Skin of body (tissue), 2 donors: Measurements from ENCODE around the gene CD99L2. TPM values are rescaled to one million over a fixed set of nuclear protein-coding genes. Genes with fewer than 3 reads are reported as not detected.
"Not testable (repeated sequence)": the region's sequence is repeated elsewhere in the genome, so short reads cannot be mapped to it uniquely, and the experiment has no call there.

Experiments
- DNase-seq: peaks from one replicate; lab custom pipeline; 2025; lab: John Stamatoyannopoulos, UW
- total RNA-seq: library from RNA; depleted of rRNA; stranded (reverse); fragments of >200 nt; gene quantifications from one replicate; pipeline ENCODE4 v1.2.3, GENCODE V29; 2014

CD99L2 gene
- total RNA-seq, 1 donor from 2014 or later: 15.5 TPM

DNA sequence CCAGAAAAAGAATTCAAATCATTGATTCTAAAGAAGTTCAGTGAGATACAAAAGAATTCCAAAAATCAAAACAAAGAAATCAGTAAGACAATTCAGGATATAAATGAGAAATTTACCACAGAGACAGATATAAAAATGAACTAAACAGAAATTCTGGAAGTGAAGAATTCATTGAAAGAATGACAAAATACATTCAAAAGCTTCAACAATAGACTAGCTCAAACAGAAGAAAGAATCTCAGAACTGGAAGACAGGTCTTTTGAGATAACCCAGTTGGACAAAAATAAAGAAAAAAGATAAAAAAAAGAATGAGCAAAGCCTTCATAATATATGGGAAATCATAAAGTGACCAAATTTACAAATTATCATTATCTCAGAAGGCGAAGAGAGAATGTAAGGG is 41.7 kb downstream of the CD99L2 start:
- no peak for DNase-seq

- no peak for DNase-seq
Measured at GRCh38 chrX:150856101-150856500, 42.4 kb downstream of the CD99L2 start.

DNA sequence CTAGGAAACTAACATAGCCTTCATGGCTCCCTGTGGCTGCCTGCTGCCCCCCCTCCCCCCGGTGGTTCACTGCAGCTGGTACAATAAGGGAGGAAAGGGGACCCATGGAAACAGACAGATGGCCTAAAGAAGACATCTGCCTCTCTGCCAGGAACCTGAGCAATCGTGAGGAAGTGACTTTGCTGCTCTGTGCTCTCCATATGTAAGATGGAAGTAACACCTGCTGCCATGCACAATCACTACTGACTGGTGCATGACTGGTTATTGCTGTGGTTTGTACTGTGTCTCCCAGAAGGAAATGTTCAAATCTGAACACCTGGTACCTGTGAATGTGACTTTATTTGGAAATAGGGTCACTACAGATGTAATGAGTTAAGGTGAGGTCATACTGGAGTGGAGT is 43.6 kb downstream of the CD99L2 start:
- no peak for DNase-seq

DNA sequence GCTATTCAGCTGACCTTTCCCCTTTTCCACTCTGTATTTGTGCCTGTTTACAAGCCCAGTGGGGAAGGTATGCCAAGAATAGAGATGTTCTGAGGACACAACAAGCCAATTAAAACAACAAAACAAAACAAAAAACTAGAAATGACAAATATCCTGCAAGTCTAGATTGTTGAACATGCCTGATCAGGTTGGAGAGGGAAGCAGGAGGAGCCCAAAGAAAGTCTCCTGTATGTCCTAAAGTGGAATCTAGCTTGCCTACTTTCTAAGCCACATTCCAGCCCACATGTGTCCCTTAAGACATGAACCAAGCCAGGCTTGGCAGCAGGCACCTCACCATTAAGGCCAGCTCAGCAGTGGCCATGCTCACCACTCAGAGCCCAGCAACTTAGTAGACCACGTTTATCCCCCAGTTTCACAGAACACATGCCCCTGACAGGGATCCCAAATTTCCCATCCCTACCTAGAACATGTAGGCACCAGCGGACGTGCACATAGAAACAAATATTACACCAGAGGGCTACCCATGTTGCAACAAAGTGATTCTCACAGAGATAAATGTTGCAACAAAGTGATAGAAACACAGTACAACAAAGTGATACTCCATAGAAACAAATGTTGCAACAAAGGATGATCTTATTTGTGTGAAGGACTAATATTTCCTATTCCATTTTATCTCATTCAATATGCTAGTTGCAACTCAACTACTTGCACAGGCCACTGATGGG is 48.3 kb downstream of the CD99L2 start:
- no peak for DNase-seq

DNA sequence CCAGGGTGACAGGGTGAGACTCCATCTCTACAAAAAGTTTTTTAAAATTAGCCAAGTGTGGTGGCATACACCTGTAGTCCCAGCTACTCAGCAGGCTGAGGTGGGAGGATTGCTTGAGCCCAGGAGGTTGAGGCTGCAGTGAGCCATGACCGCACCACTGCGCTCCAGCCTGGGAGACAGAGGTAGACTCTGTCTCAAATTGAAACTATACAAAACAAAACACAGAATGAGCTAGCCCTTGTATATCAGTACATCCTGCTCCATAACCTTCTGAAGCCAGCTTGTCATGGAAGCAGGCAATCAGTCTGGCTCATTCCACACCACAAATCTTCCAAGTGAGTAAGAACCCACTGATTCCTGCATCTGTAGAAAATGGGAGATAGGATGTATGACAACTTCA is 49.0 kb downstream of the CD99L2 start:
- no peak for DNase-seq

- no peak for DNase-seq
Measured at GRCh38 chrX:150848914-150849365, 49.5 kb downstream of the CD99L2 start.

DNA sequence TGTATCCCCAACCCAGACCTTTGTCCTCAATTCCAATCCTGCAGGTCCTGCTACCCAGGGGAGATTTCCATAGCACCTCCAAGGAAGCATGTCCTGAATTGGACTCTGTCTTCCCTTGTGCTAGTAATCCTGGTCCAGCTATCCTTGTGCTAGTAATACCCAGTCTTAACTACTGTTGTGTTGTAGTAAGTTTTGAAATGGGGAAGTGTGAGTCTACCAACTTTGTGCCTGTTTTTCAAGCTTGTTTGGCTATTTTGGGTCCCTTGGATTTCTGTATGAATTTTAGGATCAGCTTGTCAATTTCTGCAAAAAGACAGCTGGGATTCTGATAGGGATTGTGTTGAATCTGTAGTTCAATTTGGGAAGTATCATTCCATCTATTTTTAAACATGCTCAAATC is 51.4 kb downstream of the CD99L2 start:
- no peak for DNase-seq

DNA sequence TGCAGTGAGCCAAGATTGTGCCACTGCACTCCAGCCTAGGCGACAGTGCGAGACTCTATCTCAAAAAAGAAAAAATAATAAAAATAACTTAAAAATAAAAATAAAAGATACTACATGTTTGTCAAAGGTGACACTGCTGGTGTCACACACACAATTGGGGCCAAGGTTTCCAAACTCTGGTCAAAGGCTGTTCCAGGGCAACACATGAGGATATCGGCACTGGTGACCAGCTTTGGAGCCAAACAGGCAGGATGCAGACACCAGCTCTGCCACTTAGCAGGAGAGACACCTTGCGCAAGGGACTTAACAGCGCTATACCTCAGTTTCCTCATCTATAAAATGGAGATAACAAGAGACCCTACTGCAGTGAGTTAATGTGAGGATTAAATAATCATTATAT is 52.3 kb downstream of the CD99L2 start:
- no peak for DNase-seq

DNA sequence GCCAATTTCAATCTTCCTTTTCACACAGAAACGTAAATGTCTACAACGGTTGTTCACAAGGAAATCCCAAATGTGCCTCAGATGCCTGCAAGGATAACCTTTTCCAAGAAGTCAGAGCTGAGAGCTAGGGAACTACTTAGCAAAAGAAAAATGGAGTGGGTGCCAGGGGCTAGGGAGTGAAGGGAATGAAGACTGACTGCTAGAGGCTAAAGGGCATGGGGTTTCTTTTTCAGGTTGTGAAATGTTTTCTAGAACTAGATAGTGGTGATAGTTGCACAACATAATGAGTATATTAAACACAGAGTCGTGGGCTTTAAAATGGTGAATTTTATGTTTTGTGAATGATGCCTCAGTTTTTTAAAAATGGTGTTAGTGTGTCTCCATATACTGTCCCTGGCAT is 53.4 kb downstream of the CD99L2 start:
- DNase-seq: no peak

DNA sequence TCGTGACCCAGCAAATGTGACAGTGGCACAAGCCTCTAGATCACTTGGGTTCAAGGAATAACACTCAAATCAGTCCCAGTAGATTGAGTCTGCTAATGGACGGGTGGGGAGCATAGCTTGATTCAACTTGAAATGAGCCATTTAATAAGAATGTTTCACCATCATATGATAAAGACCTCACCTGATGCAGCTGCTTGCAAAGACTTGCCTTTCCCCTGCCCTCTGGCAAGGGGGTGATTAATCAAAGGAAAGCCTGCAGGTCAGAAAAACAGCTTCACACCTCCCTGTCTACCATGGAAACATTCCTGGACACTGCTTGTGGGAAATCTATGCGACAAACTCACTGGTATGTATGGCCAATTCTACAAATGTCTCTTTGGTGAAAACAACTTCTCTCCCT is 54.5 kb downstream of the CD99L2 start:
- DNase-seq: no peak

- no peak for DNase-seq
Measured at GRCh38 chrX:150842198-150842685, 56.2 kb downstream of the CD99L2 start.

- no peak for DNase-seq
Measured at GRCh38 chrX:150841456-150842197, 56.8 kb downstream of the CD99L2 start.

DNA sequence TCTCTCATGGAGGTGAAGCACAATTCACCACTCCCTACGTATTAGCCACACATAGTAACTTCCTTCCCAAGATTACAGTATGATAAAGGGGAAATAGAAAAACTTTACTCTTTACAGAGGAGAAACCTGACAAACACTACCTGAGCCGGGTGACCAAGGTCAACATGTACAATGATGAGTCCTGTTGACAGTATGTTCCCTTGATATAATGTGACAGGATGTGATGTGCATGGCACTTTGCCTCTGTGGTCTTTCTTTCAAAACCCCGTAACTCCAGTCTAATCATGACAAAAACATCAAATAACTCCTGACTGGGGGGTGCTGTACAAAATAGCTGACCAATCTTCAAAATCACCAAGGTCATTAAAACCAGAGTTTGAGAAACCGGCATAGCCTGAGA is 60.6 kb downstream of the CD99L2 start:
- no peak for DNase-seq

GRCh38 chrX:150834695-150835094 is 63.8 kb downstream of the CD99L2 start:
- no peak for DNase-seq

DNA sequence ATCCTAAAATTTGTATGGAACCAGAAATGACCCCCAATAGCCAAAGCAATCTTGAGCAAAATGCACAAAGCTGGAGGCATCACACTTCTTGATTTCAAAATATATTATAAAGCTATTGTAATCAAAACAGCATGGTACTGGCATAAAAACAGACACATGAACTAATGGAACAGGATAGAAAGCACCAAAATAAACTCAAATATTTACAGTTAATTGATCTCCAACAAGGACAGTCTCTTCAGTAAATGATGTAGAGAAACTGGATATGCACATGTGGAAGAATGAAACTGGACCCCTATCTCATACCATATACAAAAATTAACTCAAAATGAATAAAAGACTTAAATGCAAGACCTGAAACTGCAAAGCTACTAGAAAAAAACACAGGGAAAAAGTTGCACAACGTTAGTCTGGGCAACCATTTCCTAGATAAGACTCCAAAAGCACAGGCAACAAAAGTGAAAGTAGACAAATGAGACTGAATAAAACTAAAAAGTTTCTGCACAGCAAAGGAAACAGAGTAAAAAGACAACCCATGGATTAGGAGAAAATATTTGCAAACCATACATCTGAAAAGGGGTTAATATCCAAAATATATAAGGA is 64.9 kb downstream of the CD99L2 start:
- DNase-seq: no peak

DNA sequence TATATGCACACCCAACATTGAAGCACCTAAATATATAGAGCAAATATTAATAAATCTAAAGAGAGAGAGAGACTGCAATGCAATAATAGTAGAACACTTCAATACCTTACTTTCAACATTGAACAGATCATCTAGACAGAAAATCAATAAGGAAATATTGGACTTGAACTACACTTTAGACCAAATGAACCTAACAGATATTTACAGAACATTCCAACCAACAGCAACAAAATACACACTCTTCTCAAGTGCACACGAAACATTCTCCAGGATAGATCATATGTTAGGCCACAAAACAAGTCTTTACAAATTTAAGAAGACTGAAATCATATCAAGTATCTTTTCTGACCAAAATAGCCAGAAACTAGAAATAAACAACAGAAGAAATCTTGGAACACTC is 66.6 kb downstream of the CD99L2 start:
- no peak for DNase-seq

GRCh38 chrX:150828785-150829184 is 69.7 kb downstream of the CD99L2 start:
- no peak for DNase-seq

- not testable (repeated sequence) for DNase-seq
Measured at GRCh38 chrX:150824352-150824751, 74.1 kb downstream of the CD99L2 start.

DNA sequence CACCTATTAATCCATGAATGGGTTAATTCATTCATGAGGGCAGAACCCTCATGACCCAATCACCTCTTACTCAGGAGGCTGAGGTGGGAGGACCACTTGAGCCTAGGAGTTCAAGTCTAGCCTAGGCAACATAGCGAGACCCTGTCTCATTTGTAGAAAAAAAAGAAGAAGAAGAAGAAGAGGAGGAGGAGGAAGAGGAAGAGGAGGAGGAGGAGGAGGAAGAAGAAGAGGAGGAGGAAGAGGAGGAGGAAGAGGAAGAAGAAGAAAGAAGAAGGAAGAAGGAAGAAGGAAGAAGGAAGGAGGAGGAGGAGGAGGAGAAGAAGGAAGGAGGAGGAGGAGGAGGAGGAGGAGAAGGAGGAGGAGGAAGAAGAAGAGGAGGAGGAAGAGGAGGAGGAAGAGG is 74.6 kb downstream of the CD99L2 start:
- DNase-seq: not testable (repeated sequence)

DNA sequence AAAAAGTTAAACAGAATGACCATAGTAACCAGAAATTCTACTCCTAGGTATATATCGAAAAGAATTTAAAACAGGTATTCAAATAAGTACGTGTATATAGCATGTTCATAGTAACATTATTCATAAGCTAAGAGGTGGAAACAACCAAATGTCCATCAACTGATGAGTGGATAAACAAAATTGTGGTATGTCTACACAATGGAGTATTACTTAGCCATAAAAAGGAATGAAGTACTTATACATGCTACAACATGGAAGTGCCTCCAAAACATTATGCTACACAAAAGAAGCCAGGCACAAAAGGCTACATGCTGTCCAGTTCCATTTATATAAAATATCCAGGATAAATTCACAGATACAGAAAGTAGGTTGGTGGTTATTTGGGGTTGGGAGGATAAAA is 76.5 kb downstream of the CD99L2 start:
- DNase-seq: no peak

DNA sequence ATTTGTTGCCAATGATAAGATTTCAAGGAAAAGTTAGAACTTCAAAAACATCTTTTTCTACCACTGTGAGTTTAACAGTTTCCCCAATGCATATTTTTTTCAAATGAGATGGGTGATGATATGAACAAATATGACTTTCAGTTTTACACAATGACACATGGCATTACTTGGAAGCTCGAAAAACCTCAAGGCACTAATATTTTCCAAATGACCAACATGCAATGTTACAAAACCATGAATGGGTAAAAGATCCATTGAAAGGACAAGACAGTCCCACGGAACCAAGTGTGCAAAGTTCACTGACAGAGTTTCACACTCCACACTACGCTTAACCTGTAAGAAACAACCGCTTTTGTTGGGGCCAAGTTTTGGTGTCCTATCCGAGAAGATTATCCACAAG is 84.5 kb downstream of the CD99L2 start:
- DNase-seq: no peak

GRCh38 chrX:150806827-150807226 is 91.6 kb downstream of the CD99L2 start:
- DNase-seq: no peak
